GM18498 (cell line): ENCODE measurements around the gene DUSP9.
A peak's percentile ranks its signal among the peaks of the same experiment; 100 is the strongest.
"Not testable (repeated sequence)": the region's sequence is repeated elsewhere in the genome, so short reads cannot be mapped to it uniquely, and the experiment has no call there.

Experiments
- ATAC-seq: cut with Tn5 transposase; IDR thresholded peaks from one replicate; pipeline ENCODE4 v1.9.1; 2021; ENCODE audit warnings: mild to moderate bottlenecking, moderate library complexity; ENCODE audit not compliant: unreplicated experiment

Gene DUSP9, protein sequence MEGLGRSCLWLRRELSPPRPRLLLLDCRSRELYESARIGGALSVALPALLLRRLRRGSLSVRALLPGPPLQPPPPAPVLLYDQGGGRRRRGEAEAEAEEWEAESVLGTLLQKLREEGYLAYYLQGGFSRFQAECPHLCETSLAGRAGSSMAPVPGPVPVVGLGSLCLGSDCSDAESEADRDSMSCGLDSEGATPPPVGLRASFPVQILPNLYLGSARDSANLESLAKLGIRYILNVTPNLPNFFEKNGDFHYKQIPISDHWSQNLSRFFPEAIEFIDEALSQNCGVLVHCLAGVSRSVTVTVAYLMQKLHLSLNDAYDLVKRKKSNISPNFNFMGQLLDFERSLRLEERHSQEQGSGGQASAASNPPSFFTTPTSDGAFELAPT

GRCh38 chrX:153646620-153647373 is at the start of gene DUSP9:
Gene DUSP9 (plus strand): TSS chrX:153647203. CDS start chrX:153647954, 751 bp downstream.
- ATAC-seq = no peak

GRCh38 chrX:153598541-153599191 is 48.3 kb upstream of the DUSP9 start, which contains the start of gene CCNQ:
Gene CCNQ (minus strand): TSS chrX:153599139. CDS start chrX:153599073, 66 bp downstream.
- ATAC-seq = peak; percentile 61

DNA sequence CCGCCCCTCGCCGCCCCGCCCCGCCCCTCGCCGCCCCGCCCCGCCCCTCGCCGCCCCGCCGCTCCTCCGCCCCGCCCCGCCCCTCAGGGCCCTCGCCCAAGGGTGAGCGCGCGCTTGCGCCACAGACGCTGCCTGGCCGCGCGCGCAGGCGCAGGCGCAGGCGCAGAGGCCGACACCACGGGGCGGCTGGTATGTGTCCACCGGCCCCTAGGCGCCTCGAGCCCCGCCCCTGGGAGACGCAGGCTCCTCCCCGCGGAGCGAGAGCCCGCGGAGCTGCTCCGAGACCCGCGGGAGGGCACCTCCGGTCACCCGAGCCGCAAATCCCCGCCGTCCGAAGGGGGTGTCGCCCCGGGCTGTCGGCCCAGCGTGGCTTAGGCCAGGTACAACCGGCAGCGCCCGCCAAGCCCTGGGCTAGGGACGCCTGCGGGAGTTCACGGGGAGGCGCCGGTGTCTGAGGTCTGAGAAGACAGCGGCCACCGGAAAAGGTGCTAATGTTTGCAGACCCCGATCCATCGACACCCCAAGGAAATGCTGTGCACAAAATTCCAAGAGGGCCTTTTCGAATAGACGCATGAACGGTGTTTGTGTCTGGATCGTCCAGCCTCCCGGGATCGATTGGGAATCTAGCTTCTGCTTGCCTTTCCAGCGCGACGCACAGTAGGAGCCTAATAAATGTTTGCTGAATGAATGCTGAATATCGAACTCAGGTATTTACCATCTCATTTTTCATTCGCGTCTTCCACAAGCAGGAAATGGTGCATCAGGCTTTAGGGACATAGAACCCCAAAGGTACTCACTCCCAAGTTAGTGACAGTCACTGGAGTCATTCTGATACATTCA is 47.6 kb upstream of the DUSP9 start:
- ATAC-seq = peak; percentile 85

DNA sequence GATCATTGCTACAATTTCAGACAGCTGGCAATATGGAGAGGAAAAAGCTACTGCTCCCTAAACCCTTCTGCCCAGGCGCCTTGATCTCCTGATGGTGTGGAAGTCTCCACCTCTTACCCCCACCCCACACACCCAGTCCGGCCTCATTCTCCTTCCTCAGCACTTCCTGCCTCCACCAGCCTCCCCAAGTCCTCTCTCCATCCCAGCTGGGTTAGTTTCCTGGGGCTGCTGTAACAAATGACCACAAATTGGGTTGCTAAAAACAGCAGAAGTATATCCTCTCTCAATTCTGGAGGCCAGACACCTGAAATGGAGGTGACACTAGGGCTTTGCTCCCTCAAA is 47.0 kb upstream of the DUSP9 start:
- no peak for ATAC-seq

DNA sequence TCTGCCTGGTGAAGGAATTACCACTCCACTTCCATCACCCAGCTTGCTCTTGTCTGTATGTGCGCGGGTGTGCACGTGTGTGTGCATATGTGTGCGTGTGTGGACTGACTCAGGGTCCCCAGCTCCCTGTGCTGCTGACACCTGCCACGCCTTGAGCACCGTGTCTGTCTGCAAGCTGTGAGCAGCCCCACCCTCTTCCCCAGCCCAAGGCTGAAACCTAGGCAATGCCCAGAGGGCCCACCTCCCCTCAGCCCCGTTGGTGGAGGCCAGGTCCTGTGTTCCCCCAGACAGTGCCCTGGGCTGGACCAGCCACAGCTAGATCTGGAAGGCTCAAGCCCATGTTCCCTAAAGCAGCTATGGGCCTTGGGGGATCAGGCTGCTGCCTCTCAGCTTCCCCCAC is 46.1 kb upstream of the DUSP9 start:
- ATAC-seq = no peak

- ATAC-seq = no peak
These were observed 45.4 kb upstream of the DUSP9 start for GRCh38 chrX:153601511-153602110.

DNA sequence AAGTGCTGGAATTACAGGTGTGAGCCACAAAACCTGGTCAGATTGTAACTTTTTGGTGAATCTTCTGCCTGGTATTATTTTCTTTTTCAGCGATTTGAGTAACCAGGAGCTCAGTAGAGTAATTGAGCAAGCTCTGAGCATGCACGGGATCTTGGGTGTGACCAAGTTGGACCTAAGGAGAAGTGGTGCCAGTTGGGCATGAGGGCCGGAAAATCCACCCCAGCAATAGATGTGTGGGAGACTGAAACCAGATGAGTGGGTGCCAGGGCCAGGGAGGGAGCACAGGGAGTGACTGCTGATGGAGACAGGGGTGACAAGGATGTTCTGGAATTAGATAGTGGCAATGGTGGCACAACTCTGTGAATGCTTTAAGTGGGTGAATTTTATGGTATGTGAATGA is 44.4 kb upstream of the DUSP9 start:
- ATAC-seq = no peak

- ATAC-seq = no peak
These were observed 43.8 kb upstream of the DUSP9 start for GRCh38 chrX:153603131-153603656.

- ATAC-seq = not testable (repeated sequence)
These were observed 42.2 kb upstream of the DUSP9 start for GRCh38 chrX:153604666-153605380.

GRCh38 chrX:153606503-153606902 is 40.5 kb upstream of the DUSP9 start:
- ATAC-seq = no peak

GRCh38 chrX:153608376-153608775 is 38.6 kb upstream of the DUSP9 start:
- ATAC-seq = no peak

- no peak for ATAC-seq
These were observed 38.2 kb upstream of the DUSP9 start for GRCh38 chrX:153608806-153609205.

- no peak for ATAC-seq
These were observed 36.8 kb upstream of the DUSP9 start for GRCh38 chrX:153609917-153610835.

- no peak for ATAC-seq
These were observed 36.2 kb upstream of the DUSP9 start for GRCh38 chrX:153610836-153611213.

DNA sequence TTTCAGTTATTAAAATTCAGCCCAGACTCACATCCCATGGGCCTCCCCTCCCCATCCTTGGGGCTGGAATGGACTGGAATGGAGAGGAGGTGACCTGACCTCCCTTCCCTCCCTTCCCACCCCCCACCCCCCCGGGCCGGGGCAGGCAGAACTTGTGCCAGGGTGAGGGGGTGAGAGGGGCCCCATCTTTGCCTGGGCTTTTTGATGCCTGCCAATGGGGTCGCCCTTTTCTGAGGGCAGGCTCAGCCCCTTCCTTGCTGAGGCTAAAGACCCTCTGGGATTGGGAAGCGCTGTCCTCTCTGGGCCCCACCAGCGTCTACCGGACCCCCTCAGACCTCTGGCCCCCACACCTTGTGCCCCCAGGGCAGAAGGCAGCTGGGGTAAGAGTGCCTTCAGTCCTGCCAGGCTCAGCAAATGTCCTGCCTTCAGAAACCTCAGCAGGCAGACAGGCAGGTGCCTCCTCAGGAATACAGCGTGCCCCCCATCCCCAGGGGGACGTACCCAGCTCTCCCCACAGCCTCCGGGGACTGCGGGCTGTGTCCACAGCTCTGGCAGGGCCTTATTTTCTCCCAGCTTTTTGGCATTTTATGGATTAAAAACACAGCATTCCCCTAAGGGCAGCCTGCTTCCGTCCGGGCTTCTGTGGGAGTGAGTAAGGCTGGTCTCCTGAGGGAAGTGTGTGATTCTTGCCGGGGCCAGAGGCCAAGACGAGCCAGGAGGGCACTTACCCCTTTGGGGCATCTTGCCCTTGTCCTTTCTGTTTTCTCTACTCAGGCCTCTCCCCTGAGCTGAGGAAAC is 35.5 kb upstream of the DUSP9 start:
- ATAC-seq = no peak

DNA sequence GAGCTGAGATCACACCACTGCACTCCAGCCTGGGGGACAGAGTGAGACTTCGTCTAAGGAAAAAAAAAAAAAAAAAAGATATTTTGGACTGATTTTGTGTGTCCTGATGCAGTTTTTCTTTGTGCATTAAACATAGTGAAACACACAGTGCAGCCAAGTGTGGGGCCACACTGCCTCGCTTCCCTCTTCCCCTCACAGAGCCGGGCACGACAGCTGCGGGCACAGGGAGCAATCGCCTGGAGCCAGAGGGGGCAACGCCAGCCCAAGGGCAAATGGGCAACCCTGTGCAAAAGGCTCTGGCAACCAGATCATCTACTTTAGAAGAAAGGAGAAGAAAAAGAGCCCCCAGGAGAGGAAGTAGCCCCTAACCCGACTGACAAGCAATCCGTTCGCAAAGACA is 34.6 kb upstream of the DUSP9 start:
- no peak for ATAC-seq

DNA sequence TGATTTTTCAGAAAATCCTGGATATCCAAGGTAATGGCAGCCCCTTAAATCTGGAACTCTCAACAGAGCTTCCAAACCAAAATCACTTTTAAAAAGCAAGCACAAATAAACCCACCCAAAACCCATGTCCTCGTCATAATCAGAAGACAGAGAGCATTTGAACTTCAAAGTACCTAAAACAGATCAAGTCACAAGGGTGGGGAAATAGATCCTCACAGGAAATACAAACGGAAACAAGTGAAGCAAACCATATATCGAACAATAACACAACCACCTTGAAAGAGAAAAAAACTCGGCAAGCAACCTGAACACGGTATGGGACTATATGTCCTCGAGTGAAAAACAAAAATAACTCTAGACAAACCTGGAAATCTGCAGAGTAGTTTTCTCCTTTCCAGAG is 32.2 kb upstream of the DUSP9 start:
- ATAC-seq = no peak

DNA sequence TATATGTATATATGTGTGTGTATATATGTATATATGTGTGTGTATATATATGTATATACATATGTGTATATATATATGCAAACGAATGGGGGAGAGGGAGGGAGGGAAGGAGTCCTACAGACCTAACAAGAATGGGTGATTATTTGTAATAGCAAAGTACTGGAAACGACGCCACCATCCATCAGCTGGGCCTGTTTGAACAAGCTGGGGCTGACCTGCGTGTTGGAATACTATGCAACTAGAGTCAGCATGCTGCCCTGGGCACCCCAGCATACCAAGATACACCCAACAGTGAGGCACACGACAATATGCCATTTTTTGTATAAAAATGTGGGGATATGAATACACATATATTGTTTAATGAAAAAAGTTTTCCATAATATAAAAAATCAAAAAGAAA is 26.4 kb upstream of the DUSP9 start:
- ATAC-seq = no peak
